CD4-positive, alpha-beta T cell treated with Interleukin-6 for 4 hours (primary cell): ENCODE results near the gene ABCF2.

Source experiments
- DNase-seq: peaks from one replicate; pipeline ENCODE4 v3.0.0-alpha.2; 2020; ENCODE audit warnings: mixed read lengths

Gene ABCF2

DNA sequence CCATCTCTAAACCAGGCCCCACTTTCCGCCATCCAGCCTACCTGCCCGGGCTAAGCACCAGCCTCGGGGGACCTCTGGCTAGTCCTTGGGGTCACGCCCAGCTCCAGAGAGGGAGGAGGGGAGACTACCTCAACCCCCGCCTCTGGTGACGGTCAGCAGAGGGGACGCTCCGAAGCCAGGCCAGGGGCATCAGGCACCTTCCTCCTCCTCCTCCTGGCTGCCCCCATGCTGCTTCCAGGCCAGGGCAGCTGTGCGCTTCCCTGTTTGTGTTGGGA is 25.5 kb upstream of the ABCF2 start:
- no peak for DNase-seq

DNA sequence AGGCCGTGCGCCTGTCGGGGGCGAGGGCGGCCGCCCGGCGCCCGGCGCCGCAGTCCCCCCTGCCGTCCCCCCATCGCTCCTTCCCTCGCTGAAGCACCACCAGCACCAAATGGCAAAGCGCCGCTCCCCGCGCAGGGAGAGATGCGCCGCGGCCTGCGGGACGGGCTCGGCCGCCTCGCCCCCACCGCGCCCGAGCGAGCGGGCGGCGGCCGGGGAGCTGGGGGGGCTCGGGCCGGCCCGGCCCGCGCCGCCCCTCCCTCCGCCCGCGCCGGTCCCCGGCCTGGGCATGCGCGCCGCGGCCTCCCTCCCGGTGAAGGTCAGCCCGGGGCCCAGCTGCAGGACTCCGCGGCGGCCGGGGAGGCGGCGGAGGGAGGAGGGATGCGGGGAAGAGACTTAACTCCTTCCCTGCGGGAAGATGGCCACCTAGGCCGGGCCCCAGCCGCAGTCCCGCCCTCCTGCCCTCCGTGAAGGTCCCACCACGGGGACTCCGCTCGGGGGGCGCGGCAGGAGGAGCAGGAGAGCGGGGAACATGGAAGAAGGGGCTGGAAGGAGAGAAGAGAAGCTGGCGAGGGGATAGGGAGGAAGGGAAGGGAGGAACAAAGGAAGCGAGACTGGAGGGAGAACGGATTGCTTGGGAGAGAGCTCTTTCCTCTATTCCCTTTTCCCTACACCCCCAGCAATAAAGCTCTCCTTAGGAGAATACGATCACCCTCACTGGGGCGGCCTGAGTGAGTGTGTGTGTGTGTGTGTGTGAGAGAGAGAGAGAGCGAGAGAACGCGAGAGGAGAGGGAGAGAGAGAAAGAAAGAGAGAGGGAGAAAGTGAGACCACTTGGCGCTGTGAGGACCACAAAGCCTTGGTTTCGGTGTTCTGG is 24.9 kb upstream of the ABCF2 start:
- peak; percentile 49 for DNase-seq

DNA sequence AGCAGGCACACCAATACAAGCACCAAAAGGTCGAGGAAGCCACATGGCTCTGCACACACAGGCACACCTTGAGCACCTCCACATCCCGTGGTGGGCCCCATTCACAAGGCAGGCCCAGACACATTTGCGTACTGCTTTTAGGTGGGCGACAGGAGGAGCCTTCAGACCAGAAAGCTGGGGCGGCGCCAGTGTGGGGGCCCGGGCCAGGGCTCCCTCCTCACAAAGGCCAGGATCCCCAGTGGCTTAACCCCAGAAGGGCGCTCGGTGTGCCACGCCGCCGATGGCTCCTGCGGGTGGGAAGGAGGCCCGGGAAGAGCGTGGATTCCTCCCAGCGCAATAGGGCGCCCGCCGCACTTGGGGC is 24.3 kb upstream of the ABCF2 start:
- DNase-seq = no peak

DNA sequence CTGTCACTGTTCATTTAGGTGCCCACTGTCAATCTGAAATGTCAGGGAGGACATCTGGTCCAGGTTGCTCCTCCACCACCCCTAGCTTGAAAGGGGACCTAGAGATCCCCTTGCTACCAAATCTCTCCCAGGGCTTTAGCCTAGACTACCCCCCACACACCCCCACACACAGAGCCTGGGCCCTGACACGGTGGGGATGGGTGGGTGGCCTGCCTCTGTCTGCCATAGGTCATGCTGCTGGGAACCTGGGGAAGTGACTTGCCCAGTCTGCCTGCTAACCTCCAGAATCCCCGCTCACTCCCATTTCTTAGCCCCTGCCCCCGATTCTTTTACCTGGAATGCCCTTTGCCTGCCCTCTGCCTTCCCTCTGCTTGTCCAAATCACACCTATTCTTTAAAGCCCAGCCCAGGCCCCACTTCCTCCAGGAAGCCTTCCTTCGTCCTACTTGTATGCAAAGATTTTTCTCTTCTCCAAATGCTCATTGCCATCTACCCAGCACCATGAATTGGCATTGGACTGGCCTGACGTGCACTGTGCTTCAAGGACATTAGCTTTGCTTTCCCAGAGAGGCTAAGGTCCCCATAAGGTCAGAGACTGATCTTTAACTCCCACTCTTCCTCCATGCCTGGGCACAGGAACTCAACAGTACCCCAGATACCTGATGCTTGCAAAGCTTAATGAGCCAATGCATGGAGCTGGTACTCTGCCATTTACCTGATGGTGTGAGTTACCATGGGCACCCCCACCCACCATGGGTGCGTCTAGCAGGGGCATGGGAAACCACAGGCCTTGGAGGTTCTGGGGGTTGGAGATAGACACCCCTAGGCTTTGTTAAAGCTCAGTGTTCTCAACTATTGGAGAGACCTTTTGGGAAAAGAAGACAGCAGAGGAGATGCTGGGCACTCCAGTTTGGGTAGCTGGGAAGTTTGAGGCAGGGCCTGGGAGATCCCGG is 23.5 kb upstream of the ABCF2 start:
- no peak for DNase-seq

DNA sequence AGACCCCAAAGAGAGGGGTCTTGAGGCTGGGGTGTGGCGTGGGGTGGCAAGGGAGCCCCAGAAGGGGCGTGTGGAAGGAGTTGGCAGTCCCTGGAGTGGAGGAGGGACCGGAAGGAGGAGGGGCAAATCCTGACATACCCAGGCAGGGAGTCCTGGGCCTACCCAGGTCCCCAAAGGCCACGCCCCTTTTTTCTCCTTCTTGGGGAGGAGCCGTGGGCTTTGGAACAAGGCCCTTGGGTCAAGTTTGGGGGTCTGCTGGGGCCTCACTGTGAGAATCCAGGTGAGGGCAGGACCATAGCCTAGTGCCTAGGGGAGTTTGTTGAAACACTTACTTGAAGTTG is 22.7 kb upstream of the ABCF2 start:
- no peak for DNase-seq

DNA sequence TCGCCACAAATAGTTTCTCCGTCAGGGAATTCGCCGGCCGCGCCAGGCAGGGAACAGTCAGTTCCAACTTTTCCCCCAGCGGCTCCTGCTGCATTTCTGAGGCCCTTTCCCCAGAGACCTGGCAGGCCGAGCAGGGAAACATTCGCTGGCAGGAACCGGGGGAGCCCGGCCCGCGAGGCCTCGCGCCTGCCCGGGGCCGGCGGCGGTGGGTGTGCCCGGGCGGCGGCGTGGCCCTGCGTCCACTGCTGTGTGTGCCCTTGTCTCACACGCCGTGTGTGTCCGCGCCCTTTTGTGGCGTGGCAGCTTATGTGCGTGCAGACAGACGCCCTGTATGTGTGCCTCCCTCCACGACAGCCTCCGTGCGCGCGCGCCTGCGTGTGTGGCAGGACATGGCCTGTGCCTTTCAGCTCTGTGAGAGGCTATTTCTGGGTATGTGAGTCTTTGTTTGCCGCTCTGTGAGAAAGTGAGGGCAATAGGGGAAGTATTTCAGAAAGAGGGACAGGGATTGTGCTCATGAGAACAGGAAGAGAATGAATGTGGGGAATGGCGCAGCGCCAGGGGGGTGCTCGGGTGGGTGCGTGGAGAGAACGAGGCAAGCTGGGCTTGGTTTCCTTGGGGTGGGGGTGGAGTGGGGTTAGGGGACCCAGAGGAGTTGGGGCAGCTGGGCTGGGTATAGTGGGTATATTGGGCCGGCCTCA is 22.2 kb upstream of the ABCF2 start:
- DNase-seq = peak; percentile 36

DNA sequence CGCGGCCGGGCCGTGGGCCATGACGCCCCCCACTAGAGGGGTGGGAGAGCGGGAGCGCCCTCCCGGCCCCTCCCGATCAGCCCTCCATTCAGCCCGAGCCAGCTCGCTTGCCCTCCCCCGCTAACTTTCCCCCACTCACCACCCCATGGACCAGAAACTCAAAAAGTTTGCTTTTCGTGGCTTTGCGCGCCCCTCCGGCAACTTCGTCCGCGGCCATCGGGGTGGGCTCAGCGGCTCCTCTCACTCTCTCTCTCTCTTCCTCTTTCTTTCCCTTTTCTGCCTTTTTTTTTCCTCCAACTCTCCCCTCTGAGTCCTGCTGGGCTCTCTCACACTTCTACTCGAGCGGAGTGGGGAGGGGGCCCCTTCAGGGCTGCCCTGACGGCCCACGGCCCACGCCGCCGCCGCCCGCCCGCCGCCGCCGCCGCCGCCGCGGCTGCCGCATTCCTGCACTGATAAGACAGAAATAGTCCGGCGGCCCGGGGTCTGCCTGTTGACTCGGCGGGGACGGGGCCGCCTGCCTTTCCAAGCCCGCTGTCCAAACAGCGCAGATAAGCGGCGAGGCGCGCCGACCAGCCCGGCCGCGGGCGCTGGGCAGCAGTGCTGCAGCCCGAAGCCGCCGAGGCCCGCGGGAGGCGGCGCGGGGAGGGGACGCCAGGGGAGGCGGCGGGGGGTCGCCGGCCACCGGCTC is 21.5 kb upstream of the ABCF2 start, which contains the start of gene SMARCD3:
TSS of gene SMARCD3 (minus strand) at position 349 of the 688 bp plus-strand sequence. CDS start at position 217, 132 bp downstream.
- peak; percentile 59 for DNase-seq

DNA sequence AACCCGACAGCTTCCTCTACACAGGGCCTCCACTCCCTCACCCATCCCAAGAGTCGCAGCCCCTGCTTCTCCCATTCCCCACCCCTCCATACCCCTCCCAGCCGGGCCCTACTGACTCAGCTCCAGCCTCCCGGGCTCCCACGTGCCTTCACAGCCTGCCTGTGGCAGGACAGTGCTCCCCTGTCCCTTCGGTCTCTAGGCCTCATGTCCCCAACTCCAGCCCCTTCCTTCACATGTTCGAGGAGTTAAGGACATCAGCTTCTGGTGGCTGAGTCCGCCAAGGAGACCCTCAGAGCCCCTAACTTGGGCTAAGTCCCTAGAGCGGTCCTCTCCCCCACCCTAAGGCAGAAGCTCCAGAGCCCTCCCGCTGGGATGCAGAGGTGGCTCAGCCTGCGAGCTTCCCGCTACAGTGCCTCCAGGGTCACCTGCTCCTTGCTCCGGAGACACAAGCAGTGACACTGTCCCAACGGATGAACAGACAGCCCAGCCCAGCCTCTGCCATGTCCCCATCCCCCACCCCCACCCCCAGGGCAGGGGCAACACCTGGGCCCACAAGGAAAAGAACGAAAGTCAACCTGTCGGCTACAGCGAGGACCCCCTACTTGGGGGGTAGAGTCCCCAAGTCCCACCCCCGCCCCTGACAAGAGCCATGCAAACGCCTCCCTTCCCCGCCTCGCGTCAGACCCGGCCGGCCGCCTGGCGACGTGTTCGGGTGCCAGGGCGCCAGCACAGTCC is 20.8 kb upstream of the ABCF2 start:
- DNase-seq = no peak

DNA sequence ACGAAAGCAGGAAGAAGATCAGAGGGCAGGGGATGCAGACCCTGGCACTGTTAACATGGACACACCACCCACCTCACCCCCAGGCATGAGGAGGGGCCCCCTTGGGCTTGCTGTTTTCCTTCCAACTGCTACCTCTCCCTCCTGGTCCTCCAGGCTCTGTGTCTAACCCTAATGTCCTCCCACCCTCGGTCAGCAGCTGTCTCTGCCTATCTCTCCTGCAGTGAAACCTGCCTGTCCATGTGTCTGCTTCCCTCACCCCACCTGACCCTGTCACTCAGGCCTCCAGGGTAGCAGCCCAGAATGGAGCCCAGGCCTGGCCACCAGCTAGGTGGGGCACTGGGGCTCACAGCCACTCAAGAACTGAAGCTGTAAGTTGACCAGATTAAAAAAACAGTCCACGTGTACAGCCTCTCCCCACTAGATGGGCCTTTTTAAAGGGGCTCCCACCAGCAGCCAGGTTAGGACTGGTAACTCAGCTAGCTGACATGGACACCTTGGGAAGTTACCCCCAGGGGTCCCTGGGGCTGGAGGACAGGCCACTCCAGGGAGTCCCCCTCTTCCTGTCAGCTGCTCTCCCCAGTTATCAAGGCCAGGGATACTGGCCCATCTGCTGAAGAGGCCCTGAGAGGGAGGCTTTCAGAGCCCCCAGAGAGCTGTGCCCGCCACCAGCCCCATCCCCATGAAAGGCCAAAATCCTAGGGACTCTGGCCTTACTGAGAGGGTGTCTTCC is 20.0 kb upstream of the ABCF2 start:
- DNase-seq = no peak

DNA sequence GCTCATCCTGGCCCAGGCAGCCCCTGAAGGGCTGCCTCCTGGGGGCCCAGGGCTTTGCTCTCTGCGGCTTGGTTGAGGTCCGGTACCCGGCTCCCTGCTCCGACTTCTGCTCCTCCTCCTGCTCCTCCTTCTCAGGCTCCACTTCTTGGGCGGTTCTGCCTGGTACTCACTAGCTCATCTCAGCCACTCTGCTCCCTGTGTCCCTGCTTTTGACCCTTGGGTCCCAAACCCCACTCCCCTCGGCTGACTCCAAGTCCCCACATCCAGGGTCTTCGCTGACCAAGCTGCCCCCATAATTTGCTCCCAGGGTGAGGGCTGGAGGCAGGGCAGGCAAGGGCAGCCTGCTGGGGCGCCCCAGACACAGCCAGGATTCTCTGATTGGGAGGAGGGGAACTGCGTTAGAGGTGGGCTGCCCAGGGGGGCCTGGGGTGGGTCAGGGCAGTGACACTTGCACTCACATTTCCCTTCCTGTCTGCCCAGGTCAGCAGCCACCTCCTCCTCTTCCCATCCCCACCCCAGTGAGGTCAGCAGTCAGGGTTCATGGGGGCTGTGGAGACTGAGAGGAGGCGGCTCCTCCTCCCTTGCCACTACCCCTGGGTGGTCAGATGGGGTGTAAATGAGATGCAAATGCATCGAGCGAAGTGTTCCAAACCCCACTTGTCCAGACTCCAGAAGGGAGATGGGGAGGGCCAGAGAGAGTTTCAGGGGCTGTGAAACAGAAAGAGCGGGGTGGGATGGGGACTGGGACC is 19.3 kb upstream of the ABCF2 start:
- no peak for DNase-seq

DNA sequence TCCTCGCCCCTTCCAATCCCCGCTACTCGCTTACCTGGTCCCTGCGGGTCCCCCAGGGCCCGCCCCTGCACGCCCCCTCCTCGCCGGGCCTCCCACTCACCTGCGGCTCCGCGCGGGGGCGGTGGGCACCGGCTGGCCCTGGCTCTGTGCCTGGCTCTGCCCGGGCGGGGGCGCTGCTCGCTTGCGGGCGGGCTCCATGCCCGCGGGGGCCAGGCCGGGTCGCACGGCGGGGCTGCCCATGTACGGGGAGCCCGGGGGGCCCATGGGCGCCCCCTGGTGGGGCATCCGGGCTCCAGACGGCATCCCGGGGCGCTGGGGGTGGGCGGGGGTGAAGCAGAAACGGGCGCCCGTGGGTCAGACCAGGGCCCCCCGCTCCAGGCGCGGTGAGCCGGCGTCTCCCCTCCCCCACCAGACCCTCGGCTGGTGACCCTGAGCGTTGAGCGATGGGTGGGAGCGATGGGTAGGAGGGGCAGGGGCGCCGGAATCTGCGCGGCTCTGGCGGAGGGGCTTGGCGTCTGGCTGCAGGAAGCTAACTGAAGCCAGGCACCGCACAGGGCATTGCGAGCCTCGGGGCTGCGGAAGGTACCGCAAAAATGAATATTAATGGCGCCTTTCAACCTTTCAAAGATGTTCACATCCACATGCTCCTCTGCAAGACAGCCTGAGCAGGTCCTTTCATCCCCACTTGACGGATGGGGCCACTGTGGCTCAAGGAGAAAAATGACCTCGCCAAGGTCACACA is 18.5 kb upstream of the ABCF2 start:
- DNase-seq = peak; percentile 76

DNA sequence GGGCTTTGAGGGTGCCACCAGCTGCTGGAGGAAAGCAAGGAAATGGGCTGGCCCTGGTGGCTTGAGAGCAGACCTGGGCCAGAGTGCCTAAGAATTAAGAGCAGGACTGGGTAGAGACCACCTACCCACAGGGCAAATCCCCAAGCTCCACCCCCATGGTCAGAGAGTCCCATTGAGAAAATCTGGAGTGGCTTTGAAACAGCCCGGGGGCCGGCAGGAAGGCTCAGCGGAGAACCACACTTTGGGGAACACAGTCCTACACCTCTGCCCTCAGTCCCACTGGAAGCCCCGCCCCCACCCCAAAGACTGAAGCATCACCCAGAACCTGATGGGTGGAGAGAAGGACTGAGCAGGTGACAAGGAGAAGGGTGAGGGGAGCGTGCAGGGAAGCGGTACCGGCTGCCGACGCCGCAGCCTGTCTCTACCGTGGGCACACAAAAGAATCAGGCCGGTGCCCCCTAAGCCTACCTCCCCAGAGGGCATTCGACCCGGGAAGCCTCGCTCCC is 17.9 kb upstream of the ABCF2 start:
- peak; percentile 16 for DNase-seq

DNA sequence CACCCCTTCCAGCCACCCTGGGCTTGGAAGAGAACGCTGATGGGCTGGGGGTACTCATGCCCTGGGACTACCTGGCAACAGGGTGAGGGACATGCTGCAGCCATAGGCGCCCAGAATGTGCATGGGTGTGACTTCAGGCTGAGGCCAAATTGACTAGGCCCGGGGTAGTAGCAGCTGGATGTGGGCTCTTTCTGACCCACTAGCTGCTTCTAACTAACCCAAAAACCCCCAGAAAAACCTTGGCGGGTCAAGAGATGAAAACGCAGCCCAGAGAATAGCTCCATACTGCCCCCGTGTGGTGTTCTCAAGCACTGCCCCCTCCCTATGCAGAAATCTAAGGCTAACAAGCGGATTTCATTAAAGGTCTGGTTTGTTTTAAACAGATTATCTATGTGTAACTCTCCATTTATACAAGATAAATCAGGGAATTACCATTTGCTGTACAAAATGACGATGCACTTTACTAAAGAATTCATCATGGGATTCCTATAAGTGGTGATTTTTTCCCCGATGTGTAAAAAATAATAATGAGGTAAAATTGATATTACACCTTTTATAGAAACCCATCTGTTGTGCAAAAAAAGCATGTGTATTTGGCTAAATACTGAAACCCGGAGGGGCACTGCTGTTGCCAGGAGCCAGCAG is 17.3 kb upstream of the ABCF2 start:
- peak; percentile 73 for DNase-seq

DNA sequence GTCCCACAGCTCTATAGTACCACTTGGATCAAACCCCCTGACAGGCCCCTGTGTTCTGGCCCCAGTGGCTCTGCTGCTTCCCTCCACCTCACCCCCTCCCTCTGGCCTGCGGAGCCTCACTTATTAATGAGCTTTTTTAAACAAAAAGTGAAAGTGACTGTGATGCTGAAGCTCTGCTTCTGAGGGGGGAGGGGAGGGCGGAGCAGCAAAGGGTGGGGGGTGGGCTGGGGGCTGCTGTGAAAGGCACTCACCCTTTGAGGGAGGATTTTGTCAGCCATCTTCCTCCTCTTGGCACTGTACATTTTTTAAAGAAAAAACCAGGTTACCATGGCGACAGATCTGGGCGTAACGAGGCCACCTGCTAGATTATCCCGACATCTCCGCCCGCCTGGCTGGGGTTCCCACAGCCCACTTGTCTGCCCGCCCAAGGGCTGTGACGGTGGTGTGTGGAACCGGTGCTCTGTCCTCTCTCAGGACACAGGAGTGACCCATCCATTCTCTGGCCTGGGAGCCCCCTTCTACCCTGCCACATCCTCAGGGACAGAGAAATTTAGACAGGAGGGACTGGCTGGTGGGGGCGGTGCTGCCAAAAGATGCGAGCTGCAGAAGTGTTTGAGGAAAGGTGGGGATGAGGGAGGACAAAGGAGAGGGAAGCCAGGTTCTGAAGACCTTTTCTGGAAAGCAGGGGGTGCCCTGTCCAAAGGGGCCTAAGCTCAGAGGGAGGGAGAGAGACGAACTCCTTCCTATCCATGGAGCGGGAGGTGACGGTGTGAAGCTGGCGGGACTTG is 16.6 kb upstream of the ABCF2 start:
- DNase-seq = peak; percentile 56

DNA sequence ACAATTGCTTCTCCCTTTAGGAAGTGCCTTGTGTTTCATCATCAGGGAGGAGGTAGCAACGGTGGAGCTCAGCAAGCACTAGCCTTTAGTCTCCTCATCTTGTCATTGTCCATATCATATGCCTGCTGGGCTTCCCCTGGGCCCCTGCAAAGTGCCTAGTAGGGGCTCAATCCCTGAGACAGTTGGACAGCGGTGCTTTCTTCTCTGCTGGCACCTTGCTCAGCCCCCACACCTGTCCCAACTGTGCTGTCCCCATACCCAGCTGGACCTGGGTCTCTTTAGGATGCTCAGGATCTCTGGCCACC is 16.0 kb upstream of the ABCF2 start:
- no peak for DNase-seq

DNA sequence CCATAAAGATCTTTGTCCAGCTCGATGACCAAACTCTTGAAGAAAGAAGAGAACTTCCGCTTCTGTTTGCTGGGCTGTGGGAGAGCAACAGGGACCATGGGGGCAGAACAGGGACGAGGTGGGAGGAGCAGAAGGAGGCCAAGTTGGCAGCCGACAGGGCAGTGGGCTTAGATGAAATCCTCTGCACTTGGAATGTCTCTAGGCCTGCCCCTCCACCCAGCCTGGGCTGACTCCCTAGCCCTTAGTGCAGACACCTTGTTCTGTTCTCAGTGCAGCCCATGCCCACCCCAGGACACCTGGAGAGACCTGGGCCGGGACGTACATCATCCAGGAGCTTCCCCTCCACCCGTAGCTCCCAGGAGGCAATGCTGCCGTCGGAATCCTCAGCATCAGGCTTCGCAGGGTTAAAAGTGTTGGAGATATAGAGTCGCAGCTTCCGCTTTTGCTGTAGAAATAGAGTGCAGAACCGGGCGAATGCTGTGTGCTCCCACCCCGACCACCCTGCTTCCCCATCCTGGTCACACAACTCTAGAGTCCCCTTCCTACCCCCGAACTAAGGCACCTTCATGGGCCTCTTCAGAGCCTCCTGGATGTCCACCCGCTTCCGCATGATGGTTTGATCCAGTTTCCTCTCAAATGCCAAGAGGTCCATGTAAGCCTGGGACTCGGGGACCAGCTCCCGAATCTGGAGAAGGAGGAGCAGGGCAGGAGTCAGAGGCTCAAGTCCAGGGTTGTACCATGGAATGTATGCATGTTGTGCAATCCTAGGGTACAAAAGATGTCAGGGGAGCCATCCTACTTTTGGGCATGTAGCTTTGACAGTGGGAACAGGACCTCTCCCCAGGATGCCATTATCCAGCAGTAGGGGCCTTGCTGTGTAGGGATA is 15.4 kb upstream of the ABCF2 start:
- DNase-seq = no peak

DNA sequence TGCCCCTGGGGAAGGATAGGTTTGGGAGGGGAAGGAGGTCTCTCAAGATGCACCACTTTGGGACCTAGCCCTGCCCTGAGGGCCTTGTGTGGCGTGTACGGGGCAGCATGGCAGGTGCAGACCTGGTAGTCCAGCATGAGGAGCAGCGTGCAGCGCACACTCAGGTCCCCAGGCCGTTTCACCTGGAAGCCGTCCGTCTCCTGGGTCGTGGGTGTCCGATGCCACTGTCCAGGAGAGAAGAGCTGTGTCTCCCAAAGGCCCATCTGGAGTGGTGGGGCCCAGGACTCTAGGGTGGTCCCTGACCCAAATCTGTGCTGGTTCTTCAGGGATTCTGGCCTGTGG is 14.7 kb upstream of the ABCF2 start:
- no peak for DNase-seq
